Retinal pigment epithelial cell (primary cell): ENCODE data around the gene THSD7B.

Experiments
- DNase-seq: peaks from one replicate; pipeline ENCODE4 v3.0.0-alpha.2; 2010; ENCODE audit warnings: low read depth
- H3K4me3 ChIP-seq: 2 replicates; pipeline ENCODE4 v1.5.1; 2011; ENCODE audit warnings: mild to moderate bottlenecking, low read length, control low read depth, moderate library complexity
- TF ChIP-seq, protein P1 (sequence below): conservative IDR thresholded peaks from 2 replicates; pipeline ENCODE4 v1.5.1; 2011; ENCODE audit warnings: low read depth, low read length, control low read depth, inconsistent platforms

THSD7B gene

DNA sequence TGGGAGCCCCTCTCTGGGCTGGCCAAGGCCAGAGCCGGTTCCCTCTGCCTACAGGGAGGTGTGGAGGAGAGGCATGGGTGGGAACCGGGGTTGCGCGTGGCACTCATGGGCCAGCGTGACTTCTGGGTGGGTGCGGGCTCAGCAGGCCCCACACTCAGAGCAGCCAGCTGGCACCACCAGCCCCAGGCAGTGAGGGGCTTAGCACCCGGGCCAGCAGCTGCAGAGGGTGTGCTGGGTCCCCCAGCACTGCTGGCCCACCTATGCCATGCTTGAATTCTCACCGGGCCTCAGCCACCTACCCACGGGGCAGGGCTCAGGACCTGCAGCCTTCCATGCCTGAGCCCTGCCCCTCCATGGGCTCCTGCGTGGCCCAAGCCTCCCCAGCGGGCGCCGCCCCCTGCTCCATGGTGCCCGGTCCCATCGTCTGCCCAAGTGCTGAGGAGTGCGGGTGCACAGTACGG, 950.4 kb downstream of the THSD7B start:
- TF ChIP-seq, protein P1, sequence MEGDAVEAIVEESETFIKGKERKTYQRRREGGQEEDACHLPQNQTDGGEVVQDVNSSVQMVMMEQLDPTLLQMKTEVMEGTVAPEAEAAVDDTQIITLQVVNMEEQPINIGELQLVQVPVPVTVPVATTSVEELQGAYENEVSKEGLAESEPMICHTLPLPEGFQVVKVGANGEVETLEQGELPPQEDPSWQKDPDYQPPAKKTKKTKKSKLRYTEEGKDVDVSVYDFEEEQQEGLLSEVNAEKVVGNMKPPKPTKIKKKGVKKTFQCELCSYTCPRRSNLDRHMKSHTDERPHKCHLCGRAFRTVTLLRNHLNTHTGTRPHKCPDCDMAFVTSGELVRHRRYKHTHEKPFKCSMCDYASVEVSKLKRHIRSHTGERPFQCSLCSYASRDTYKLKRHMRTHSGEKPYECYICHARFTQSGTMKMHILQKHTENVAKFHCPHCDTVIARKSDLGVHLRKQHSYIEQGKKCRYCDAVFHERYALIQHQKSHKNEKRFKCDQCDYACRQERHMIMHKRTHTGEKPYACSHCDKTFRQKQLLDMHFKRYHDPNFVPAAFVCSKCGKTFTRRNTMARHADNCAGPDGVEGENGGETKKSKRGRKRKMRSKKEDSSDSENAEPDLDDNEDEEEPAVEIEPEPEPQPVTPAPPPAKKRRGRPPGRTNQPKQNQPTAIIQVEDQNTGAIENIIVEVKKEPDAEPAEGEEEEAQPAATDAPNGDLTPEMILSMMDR: no peak
- H3K4me3 ChIP-seq: no peak overlapping the region
- no peak for DNase-seq

DNA sequence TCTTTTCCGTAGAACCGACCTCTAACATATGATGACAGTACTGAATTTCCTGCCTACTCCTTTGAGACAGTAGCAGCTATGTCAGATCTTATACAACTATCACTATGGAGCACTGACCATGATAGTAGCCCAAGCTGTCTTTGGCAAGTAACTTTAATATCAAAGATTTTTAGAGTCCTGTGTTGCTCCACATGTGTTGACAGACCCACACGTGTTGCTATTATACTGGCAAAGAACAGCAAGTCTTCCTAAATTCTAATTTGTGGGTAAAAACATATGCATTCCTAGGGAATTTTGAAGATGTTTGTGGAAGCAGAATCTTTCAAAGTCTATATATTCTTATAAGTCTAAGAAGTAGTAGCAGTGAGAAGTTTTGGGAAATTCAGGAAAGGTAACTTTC, 953.4 kb downstream of the THSD7B start:
- no peak for DNase-seq
- H3K4me3 ChIP-seq: no peak overlapping the region
- TF ChIP-seq, protein P1: no peak

- no peak overlapping the region for H3K4me3 ChIP-seq
- DNase-seq: no peak
- TF ChIP-seq, protein P1: no peak
Observed at GRCh38 chr2:137721733-137722132, 956.4 kb downstream of the THSD7B start.

DNA sequence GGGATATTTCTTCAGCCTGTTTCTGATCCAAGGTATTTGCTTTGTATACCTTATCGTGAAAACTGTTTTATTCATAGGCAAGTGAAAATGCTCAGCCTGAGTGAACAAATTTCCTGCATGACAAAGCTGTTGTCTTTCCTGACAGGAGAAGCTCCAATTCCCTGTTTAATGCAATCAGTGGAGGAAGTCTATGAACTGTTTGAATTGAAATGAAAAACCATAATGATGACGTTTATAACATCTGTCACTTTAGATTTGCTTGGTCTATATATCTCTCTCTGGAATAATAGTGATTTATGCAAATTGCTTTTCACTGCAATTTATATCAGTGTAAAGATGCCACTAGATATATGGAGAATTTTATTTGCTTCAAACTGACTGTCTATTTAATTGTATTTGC, 959.6 kb downstream of the THSD7B start:
- H3K4me3 ChIP-seq: no peak overlapping the region
- TF ChIP-seq, protein P1: no peak
- no peak for DNase-seq
